ENCODE data around the gene PCSK2.

GRCh38 chr20:17531665-17532025 lies 304.8 kb downstream of the PCSK2 start:
- TF ChIP-seq CTCF (conservative IDR thresholded peaks at IDR 0.05) = no peak
- no peak for TF ChIP-seq EZH2 (IDR thresholded peaks at IDR 0.05; ENCODE audit: low read depth)

All from PC-9 (cell line).